Activated CD4-positive, alpha-beta T cell treated with anti-CD3 and anti-CD28 coated beads, Interleukin-2, amount 50 U/mL, for 1 hour (primary cell): Measurements from ENCODE around the gene PIWIL1.

Source experiments
- DNase-seq: peaks from one replicate; pipeline ENCODE4 v3.0.0-alpha.2; 2020

Gene PIWIL1

DNA sequence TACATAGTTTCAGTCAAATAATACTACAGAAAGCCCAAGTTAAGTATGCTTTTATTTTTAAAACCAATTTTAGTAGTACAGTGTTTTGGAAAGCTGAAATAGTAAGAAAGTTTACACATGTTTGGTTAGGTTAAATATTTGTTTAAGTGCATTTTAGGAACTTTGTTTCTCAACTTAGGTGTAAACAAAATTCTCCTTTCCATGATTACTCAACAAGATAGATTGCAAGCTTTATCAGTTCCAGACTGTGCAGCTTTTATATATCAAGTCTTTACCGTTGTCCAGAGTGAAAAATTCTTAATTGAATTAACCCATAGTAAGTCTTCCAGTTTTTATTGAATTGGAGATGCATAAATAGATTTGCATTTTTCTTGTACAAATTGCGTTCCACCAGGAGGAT is 45.1 kb downstream of the PIWIL1 start:
- no peak for DNase-seq

DNA sequence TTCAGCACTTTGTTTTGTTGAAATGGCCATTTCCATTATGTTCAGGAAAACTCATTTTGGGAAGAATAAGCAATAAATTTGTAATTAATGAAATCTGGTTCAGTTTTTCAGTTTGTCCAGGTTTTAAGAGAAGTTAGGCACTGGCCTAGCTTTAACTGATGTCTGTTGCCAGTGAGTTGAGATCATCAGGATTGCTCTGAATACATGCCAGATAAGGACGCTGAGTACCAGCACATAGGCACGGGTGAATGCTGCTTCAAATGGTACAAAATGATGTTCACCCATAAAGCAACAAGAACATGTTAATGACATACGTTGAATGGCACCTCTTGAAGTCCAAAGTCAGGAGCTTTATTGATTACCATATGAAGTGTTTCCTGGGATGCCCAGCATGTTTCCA is 46.5 kb downstream of the PIWIL1 start:
- DNase-seq, result no peak

DNA sequence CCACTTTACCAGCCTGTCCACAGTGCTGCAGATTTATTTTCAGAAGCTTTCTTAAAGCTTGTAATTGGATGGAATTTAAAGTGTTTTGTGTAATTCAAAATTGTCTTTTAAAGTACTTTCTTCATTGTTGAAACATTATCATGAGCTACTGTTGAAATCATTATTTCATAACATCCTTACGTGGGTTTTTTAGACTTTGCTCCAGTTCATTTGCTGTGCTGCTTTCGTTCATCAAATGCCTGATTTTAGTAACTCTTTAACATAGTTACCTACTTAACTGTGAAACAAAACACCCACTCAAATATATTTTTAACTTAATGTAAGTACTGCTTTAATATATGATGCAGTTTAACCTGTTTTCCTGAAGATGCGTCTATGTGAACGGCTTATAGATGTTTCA is 47.5 kb downstream of the PIWIL1 start:
- no peak for DNase-seq

DNA sequence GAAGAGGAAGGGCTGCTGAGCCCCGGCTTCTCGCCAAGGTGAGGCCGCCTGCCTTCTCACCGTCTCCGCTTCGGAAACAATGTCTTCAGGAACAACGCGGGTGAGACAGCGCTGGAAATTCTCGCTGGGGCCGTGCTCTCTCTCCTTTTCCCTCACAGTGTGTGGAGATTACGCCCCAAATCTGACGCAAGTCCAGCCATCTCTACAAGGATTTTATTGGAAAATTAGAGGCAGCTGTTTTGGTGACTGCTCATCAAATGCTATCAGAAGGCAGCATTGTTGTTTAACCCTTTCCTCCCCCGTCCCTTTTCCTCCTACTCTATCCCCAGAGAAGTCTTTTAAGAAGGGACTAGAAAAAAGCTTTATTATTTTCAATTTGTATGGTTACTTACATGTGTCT is 53.5 kb downstream of the PIWIL1 start:
- DNase-seq, result no peak

DNA sequence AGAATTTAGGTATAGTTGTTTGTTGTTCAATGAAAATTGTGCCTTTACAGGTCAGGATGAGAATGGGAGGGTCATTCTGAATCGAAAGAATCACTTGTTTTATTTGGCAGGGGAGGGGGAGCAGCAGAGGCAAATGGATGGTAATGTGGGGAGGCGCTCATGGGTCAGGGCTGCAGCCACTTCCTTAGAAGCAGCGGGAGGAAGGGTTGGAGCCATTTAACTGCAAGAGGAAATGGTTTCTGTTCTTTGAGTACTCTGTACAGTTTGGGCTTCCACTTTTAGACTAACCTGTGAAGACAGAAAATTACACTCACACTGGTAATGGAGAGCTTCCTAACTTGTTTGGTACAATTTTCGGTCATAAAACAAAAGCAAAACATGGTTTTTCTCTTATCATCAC is 57.2 kb downstream of the PIWIL1 start:
- DNase-seq, result no peak

DNA sequence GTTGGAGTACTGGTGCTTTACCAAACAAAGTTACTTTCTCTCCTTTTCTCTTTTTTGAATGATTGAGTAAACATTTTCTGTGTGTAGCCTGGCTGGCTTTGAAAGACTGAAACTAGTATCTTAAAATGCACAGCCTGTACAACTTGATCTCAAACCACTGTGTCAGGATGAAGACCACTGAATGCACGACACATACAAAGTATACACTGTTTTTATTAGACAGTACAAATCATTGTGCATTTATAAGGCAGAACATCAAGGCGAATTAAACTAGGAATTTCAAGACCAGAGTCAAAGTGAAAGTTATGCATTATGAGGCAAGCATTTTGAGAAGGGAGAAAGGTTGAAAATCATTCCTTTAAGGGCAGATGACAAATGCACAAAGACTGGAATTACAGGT is 59.0 kb downstream of the PIWIL1 start:
- no peak for DNase-seq

DNA sequence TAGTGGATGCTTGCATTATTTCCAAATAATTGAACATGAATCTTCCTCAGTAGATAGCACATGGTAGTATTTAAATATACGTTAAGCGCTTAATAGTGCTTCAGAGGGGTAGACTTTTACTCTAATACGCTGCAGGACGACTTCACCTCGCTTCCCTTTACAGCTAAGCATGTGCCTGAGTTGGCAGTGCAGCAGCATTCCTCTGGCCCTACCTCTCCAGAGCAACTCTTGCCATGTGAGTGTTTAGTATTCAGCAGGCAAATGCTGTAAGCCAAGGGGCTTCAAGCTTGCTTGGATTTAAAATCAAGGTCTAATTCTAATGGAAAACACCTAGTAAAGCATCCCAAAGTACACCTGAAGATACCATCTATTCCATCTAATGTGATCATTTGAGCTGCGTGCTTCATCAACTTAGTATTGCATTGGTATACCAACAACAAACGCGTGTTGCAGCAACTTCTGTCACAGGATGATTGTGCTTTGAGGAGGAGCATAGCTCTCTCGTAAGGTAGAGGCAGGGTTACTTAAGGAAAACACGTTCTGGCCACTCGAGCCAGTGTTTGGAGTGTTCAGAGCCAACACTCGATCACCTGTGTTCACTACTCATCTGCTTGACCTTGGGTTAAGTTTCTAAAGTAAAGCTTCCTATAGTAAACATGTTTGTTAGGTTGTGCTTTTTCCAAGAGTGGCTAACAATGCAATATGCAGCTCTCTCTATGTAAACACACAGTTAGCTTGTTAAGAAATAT is 60.6 kb downstream of the PIWIL1 start:
- DNase-seq, result no peak

DNA sequence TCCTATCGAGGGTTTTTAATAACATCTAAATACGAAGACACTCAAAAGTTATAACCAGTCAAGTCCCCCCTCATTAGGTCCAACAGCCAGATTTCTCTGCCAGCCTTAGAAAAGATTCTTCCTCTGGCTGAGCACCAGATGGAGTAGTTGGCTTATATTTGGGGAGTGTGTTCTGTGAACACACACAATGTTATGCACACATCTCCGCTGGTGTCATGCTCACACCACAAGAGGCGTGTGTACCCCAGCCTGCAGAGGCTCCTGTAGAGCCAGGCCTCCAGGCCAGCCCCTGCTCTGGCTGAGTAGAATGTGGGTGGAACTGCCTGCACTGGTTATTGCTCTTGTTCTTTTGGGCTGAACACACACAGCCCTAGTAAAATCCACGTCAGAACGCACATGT is 64.0 kb downstream of the PIWIL1 start:
- DNase-seq, result no peak

DNA sequence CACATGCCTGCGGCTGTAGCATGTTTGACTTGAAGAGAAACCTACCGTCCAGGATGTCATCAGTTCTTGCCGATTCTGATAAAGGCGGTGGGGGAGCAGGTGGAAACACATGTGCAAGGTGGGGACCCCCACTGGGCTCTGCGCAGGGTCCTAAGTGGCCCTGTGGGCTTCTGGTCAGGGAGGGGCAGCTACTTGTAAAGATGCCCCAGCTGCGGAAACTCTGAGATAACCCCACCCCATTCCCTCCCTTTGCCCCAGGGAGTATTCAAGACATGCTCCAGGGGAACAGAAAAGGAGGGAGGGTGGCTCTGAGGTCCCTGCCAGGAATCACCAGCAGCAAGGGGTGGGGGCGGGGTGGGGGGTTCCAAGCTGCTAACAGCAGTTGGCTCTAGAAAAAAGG is 67.6 kb downstream of the PIWIL1 start:
- DNase-seq, result no peak

DNA sequence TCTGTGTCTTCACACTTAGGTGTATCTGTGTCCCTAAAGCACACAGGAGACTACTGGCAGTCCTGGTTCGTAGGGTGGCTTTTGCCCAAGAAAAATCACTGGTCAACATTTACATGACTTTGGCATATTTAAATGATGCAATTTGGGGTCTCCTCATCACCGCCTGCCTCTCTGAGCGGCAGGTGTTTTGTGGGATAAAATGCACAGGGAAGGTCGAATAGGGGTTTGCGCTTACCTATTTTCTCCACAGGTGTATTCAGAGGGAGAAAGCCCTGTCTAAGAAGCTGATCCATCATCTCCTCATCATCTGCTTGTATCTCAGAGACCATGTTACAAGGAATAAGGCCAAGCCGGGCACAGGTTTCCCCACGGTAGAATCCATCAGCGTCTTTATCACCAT is 74.7 kb downstream of the PIWIL1 start:
- no peak for DNase-seq

DNA sequence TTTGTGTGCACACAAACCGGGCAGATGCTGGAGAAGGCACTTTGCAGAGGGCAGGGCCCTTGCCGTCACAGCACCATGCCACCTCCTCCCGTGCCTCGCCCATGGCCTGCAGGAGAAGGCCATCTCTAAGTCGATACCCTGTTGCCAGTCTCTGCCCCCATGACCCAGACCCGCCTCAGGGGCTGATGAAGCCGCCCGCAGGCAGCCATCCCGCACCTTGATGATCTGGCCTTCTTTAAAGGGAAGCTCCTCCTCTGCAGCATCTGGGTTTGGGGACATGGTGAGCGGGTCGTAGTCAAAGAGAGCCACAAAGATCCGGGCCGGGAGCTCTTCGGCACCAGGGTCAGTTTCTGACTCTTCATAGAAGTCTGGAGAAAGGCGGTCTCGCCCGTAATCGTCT is 76.2 kb downstream of the PIWIL1 start:
- no peak for DNase-seq

DNA sequence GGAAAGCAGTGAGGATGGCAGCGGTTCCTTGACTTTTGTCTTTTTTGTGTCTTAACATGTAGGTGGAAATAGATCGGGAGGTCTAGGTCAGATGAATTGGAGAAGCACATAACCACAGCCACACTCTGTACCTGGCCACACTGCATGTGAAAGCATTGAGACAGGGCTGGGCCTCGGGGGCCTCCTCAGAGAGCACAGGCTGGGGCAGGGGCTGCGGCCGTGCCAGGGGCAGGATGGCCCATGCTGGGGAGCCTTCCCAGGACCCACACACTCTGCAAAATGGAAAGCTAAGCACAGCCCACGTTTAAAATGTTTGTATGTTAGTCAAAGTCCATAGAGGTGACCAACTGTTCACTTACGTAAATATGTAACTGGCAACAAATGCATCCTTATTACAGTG is 76.7 kb downstream of the PIWIL1 start:
- DNase-seq, result no peak

DNA sequence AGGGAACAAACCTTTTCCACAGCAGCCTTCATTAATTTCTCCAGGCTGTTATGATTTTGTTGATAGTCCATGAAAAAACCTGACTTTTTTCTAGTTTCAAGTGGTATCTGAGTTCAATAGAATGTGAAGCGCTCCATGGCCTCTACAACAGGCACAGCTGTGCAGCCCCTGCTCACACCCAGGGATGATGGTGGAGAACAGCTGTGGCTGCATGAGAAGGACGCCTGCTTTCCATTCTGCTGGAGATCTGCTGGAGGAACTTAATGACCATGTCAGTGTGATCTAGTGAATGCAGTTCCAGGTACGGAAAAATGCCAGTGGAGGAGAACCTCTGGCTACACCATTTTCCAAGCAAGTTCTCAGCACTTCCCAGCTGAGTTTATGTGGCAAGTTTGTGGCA is 80.6 kb downstream of the PIWIL1 start:
- no peak for DNase-seq

DNA sequence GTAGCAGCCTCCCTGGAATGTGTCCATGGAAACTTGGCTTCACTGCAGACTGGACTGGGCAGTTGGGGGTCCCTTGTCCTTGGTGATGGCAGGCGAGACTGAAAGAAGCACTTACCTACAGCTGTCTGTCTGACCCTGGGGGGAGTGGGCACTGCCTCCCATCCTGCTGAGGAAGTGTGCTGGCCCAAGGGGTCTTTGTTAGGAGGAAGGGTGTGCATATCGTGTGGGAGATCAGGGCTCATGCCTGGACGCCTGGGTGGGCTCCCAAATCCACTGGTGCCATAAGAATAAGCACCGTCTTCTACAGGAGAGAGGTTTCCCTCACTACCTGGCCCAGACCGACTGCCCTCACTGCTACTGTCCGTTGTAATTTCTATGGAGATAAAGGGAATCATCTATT is 81.4 kb downstream of the PIWIL1 start:
- no peak for DNase-seq

DNA sequence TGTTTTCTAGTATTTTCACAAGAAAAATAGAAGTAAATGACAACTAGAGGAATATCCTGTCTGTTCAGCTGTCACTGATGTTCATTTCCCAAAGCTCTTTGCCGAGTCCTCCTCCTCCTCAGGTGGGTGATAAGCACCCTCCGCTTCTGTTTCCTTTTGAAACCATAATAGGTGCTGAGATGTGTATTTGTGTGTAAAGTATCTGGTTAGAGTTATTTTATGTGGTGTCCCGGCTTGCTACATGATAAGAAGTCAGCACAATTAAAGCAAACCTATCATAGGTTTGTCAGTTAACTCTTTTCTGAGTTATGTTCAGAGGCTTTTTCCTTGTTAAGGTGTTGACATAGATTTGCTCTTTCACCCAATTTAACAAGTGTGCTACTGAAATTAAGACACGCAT is 82.4 kb downstream of the PIWIL1 start:
- no peak for DNase-seq

DNA sequence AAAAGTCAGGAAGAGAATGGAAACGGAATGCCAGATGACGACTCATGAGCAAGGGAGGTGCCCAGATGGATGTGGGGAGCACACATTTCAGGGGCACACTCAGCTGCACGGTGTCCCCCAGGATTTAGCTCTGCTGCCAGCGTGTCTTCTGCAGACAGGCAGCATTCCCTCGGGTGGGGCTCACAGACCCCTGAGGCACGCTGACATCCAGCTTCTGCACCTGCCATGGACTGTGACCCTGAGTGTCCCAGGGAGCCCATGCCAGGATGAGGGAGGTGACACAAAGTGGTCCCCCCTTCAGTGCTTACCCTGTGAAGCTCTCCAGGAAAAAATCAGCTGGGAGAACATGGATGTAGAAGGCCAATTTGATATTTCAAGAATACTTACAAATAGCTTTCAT is 84.2 kb downstream of the PIWIL1 start:
- no peak for DNase-seq
